ENCODE measurements around the gene PTPRA.

DNA sequence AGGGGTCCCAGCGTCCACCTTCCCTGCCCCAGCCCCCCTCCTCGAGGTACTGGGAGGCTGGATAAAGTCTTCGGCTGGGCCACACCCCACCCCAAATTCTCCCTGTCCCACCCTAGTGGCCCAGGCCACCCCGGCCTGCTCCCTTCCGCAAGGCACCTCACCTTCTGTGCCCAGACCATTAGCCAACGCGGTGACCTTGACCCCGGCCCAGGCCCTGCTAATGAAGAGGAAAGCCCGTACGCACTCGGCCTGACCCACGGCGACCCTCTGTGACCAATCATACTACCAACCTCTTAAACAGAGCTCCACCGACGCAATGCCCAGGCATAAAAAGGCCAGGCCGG, 198.0 kb downstream of the PTPRA start:
- TF ChIP-seq, protein P1, sequence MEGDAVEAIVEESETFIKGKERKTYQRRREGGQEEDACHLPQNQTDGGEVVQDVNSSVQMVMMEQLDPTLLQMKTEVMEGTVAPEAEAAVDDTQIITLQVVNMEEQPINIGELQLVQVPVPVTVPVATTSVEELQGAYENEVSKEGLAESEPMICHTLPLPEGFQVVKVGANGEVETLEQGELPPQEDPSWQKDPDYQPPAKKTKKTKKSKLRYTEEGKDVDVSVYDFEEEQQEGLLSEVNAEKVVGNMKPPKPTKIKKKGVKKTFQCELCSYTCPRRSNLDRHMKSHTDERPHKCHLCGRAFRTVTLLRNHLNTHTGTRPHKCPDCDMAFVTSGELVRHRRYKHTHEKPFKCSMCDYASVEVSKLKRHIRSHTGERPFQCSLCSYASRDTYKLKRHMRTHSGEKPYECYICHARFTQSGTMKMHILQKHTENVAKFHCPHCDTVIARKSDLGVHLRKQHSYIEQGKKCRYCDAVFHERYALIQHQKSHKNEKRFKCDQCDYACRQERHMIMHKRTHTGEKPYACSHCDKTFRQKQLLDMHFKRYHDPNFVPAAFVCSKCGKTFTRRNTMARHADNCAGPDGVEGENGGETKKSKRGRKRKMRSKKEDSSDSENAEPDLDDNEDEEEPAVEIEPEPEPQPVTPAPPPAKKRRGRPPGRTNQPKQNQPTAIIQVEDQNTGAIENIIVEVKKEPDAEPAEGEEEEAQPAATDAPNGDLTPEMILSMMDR (IDR thresholded peaks at IDR 0.05; ENCODE audit: low read depth, low read length, poor library complexity, severe bottlenecking), result no peak
- no peak for TF ChIP-seq EZH2phosphoT487 (IDR thresholded peaks at IDR 0.05; ENCODE audit: borderline replicate concordance, low read length)
